OCI-LY7 (cell line): Measurements from ENCODE around the gene BTBD9. TPM values are rescaled to one million over a fixed set of nuclear protein-coding genes. Genes with fewer than 3 reads are reported as not detected.

ENCODE experiments used
- BruUV-seq: library from RNA; stranded (reverse); fragments of 400-500 nt; replicated peaks from 2 replicates; lab custom pipeline; 2021; lab: Mats Ljungman, UMichigan
- CTCF ChIA-PET: fragments of 300-600 bp; sonication (Branson Sonifier 250); formaldehyde crosslinking; loops from one replicate; lab custom pipeline; 2022; ENCODE audit warnings: antibody characterized with exemption; ENCODE audit not compliant: unreplicated experiment; lab: Charles Lee
- POLR2A ChIA-PET: fragments of 300-600 bp; sonication (Branson Sonifier 250); formaldehyde crosslinking; loops from one replicate; lab custom pipeline; 2022; ENCODE audit warnings: antibody characterized with exemption; lab: Charles Lee
- DNase-seq: peaks from one replicate; pipeline ENCODE4 v3.0.0-alpha.2; 2015; ENCODE audit warnings: low spot score
- H2AFZ ChIP-seq: fragments of 200-600 bp; sonication (generic), shearing (Covaris generic); 2 replicates; pipeline ENCODE4 v1.6.1; 2014; ENCODE audit warnings: mild to moderate bottlenecking, antibody characterized with exemption, low read length, moderate library complexity
- H3K27ac ChIP-seq: fragments of 200-600 bp; sonication (generic); 2 replicates; pipeline ENCODE4 v1.5.1; 2014; ENCODE audit warnings: mixed run types, low read depth, mild to moderate bottlenecking, moderate library complexity, low read length, inconsistent platforms; ENCODE audit not compliant: poor library complexity, severe bottlenecking
- H3K36me3 ChIP-seq: fragments of 200-600 bp; sonication (generic); 2 replicates; pipeline ENCODE4 v1.6.1; 2014; ENCODE audit warnings: mild to moderate bottlenecking, antibody characterized with exemption, low read length, moderate library complexity, mixed read lengths; ENCODE audit not compliant: insufficient read depth
- H3K4me1 ChIP-seq: fragments of 200-600 bp; sonication (generic); 2 replicates; pipeline ENCODE4 v1.5.1; 2014; ENCODE audit warnings: mild to moderate bottlenecking, low read length; ENCODE audit not compliant: insufficient read depth, poor library complexity, severe bottlenecking
- H3K4me2 ChIP-seq: fragments of 200-600 bp; sonication (generic); 2 replicates; pipeline ENCODE4 v1.6.1; 2014; ENCODE audit warnings: mild to moderate bottlenecking, low read length
- H3K4me3 ChIP-seq: fragments of 200-600 bp; sonication (generic); 2 replicates; pipeline ENCODE4 v1.5.1; 2014; ENCODE audit warnings: mild to moderate bottlenecking, low read depth, low read length; ENCODE audit not compliant: poor library complexity, severe bottlenecking
- H3K79me2 ChIP-seq: fragments of 200-600 bp; sonication (generic); 2 replicates; pipeline ENCODE4 v1.6.1; 2016; ENCODE audit warnings: low read depth, mild to moderate bottlenecking, low read length, moderate library complexity, mixed read lengths; ENCODE audit not compliant: insufficient read depth
- H3K9me2 ChIP-seq: fragments of 200-600 bp; sonication (generic); 2 replicates; pipeline ENCODE4 v1.6.1; 2016; ENCODE audit warnings: mild to moderate bottlenecking, low read length, mixed read lengths; ENCODE audit not compliant: insufficient read depth
- H3K9me3 ChIP-seq: fragments of 200-600 bp; sonication (generic); 2 replicates; pipeline ENCODE4 v1.6.1; 2014; ENCODE audit warnings: mild to moderate bottlenecking, mixed run types, low read length, mixed read lengths
- H4K20me1 ChIP-seq: fragments of 200-600 bp; sonication (generic); 2 replicates; pipeline ENCODE4 v1.6.1; 2014; ENCODE audit warnings: mild to moderate bottlenecking, antibody characterized with exemption, low read length, moderate library complexity, mixed read lengths; ENCODE audit not compliant: insufficient read depth
- EZH2phosphoT487 ChIP-seq: fragments of 200-600 bp; sonication (generic); IDR thresholded peaks from 2 replicates; pipeline ENCODE4 v1.6.1; 2018; ENCODE audit warnings: low read depth, borderline replicate concordance, mild to moderate bottlenecking, mixed run types, antibody characterized with exemption, low read length, moderate library complexity, mixed read lengths
- intact Hi-C: fragments of 100-400 bp; cut with micrococcal nuclease; formaldehyde crosslinking; loops from one replicate; pipeline ENCODE4 v1.10.0; 2022; ENCODE audit not compliant: unreplicated experiment
- total RNA-seq, 2 experiments: library from RNA; depleted of rRNA in 1 of 2; stranded (reverse); fragments of >200 nt in 1 of 2; shearing (Covaris generic) in 1 of 2; gene quantifications; 2 replicates each; pipeline ENCODE4 v1.2.3, GENCODE V29; 2014 to 2022
- TF ChIP-seq, protein P1 (sequence below): fragments of 200-600 bp; sonication (generic); conservative IDR thresholded peaks from 2 replicates; pipeline ENCODE4 v1.5.1; 2014; ENCODE audit warnings: mild to moderate bottlenecking, antibody characterized with exemption, low read length, moderate library complexity, mixed read lengths

Gene BTBD9
- total RNA-seq, 2 experiments from 2014 or later: 5.9 to 7.3 TPM

DNA sequence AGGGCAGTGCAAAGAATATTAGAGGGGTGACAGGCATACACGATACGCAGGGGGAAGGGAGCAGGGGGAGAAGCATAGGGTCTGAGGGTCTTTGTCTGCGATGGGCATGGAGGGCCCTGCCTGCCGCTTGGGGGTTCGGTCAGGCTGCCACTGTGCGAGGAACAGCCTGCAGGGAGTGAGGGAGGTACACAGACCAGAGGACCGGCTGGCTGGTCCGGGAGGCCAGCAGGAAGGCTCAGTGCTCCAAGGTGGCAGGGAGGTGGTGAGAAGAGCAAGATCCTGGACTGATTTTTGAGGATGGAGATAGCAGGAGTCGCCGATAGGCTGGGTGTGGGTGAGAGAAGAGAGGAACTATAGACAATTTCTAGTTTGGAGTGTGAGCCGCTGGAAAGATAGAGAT, 481.8 kb downstream of the BTBD9 start:
- Histone ChIP-seq H3K9me3 (no peaks in the 10 kb centered on the region), H3K4me2 (no peak overlapping the region), H4K20me1 (no peaks in the 10 kb centered on the region; the same call in 1 of the 2 replicates), H2AFZ (no peak overlapping the region), H3K4me3 (no peak overlapping the region), H3K27ac (no peak overlapping the region), H3K79me2 (no peaks in the 10 kb centered on the region), H3K9me2 (no peaks in the 10 kb centered on the region), H3K4me1 (peaks cover 6% of the 10 kb centered on the region), H3K36me3 (no peaks in the 10 kb centered on the region)
- intact Hi-C loops: no loop called here
- TF ChIP-seq, protein P1, sequence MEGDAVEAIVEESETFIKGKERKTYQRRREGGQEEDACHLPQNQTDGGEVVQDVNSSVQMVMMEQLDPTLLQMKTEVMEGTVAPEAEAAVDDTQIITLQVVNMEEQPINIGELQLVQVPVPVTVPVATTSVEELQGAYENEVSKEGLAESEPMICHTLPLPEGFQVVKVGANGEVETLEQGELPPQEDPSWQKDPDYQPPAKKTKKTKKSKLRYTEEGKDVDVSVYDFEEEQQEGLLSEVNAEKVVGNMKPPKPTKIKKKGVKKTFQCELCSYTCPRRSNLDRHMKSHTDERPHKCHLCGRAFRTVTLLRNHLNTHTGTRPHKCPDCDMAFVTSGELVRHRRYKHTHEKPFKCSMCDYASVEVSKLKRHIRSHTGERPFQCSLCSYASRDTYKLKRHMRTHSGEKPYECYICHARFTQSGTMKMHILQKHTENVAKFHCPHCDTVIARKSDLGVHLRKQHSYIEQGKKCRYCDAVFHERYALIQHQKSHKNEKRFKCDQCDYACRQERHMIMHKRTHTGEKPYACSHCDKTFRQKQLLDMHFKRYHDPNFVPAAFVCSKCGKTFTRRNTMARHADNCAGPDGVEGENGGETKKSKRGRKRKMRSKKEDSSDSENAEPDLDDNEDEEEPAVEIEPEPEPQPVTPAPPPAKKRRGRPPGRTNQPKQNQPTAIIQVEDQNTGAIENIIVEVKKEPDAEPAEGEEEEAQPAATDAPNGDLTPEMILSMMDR: no peak
- no peak for TF ChIP-seq EZH2phosphoT487
- DNase-seq: no peak
- ChIA-PET POLR2A (no interaction called here), CTCF (interaction anchor here (0.6 kb wide), 1 partner anchor 36 kb away, joined by 21 read pairs; no protein-coding TSS in a partner anchor)
- BruUV-seq: no TSS peak

DNA sequence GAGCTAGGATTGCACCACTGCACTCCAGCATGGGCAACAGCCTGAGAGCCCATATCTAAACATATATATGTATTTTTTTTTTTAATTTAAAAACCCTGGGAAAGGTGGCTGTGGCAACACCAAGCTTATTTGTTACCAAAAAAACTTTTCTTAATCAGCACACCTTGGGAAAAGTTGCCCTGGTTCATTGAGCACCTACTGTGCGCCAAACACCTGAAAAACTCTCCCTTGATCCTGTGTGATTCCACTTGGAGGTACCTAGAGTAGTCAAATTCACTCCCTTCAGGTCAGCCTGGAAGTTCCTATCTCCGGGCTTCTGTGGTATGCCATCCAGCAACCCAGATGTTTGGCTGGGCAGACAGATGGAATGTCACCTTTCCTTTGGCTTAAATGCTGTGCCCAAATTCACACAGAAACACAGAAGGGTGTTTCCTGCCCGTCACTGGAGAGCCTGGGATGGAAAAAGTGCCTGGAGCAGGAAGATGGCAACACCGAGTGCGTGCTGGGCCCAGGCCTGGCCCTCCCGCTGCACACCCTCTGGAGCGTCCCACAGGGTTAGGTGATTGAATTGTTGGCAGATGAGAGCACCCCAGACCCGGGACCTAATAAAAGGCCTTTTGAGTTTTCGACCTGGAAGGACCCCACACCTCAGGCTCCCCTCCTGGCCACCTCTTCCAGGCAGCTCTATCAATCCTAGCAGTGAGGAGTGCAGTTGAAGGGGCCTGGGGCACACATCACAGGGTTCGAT, 482.7 kb downstream of the BTBD9 start:
- intact Hi-C loops: no loop called here
- Histone ChIP-seq H2AFZ (no peak overlapping the region), H3K27ac (no peak overlapping the region), H3K4me3 (no peak overlapping the region), H3K79me2 (no peaks in the 10 kb centered on the region), H4K20me1 (no peaks in the 10 kb centered on the region; the same call in 1 of the 2 replicates), H3K4me1 (peaks cover 6% of the 10 kb centered on the region), H3K9me3 (no peaks in the 10 kb centered on the region), H3K9me2 (no peaks in the 10 kb centered on the region), H3K4me2 (no peak overlapping the region), H3K36me3 (no peaks in the 10 kb centered on the region)
- DNase-seq: no peak
- BruUV-seq: no TSS peak
- TF ChIP-seq, protein P1: no peak
- TF ChIP-seq EZH2phosphoT487: no peak
- CTCF ChIA-PET: no interaction called here
- POLR2A ChIA-PET: interaction anchor here (0.6 to 1.1 kb wide), 4 partner anchors 23 to 186 kb away, joined by 3 to 5 read pairs (median 4); no protein-coding TSS in a partner anchor
